Ureter (tissue), 1 donor: ENCODE results near the gene RAD9A. TPM values are rescaled to one million over a fixed set of nuclear protein-coding genes. Genes with fewer than 3 reads are reported as not detected.
A peak's percentile ranks its signal among the peaks of the same experiment; 100 is the strongest.

Experiments
- DNase-seq: peaks from one replicate; pipeline ENCODE4 v3.0.0-alpha.2; 2020; ENCODE audit warnings: low spot score
- total RNA-seq: library from RNA; stranded (reverse); gene quantifications from one replicate; pipeline ENCODE4 v1.2.4, GENCODE V29; 2023
- donor health status: DM: yes; HTN: yes; CAD: no.

Gene RAD9A
- 26.1 TPM for total RNA-seq

- DNase-seq: peak; percentile 95
These were observed at the start of gene RAD9A for GRCh38 chr11:67391304-67392182. RAD9A (plus strand) TSS chr11:67391986; CDS start chr11:67392045, 59 bp downstream.

- no peak for DNase-seq
These were observed 47.5 kb upstream of the RAD9A start for GRCh38 chr11:67344264-67344663.

GRCh38 chr11:67345247-67345919 lies 46.4 kb upstream of the RAD9A start:
- DNase-seq: no peak

- no peak for DNase-seq
These were observed 45.6 kb upstream of the RAD9A start for GRCh38 chr11:67345920-67346819.

GRCh38 chr11:67347964-67348749 lies 43.6 kb upstream of the RAD9A start:
- DNase-seq: no peak

- DNase-seq: no peak
These were observed 42.8 kb upstream of the RAD9A start for GRCh38 chr11:67349036-67349435.

GRCh38 chr11:67349457-67349856 lies 42.3 kb upstream of the RAD9A start:
- DNase-seq: no peak

GRCh38 chr11:67349928-67350465 lies 41.8 kb upstream of the RAD9A start:
- no peak for DNase-seq

GRCh38 chr11:67351275-67352005 lies 40.3 kb upstream of the RAD9A start:
- peak; percentile 76 for DNase-seq

- peak; percentile 65 for DNase-seq
These were observed 39.1 kb upstream of the RAD9A start for GRCh38 chr11:67352546-67353316.

- DNase-seq: peak; percentile 99
These were observed 38.3 kb upstream of the RAD9A start, which contains the start of gene POLD4 for GRCh38 chr11:67353317-67354074. POLD4 (minus strand) TSS chr11:67353546; CDS start chr11:67353399, 147 bp downstream.

GRCh38 chr11:67354075-67355022 lies 37.4 kb upstream of the RAD9A start:
- peak; percentile 68 for DNase-seq

- no peak for DNase-seq
These were observed 36.6 kb upstream of the RAD9A start for GRCh38 chr11:67355023-67355793.

- no peak for DNase-seq
These were observed 35.9 kb upstream of the RAD9A start for GRCh38 chr11:67355794-67356386.

- no peak for DNase-seq
These were observed 35.4 kb upstream of the RAD9A start for GRCh38 chr11:67356387-67356863.
